ENCODE data around the gene VCY1B.
"Not testable (repeated sequence)": the region's sequence is repeated elsewhere in the genome, so short reads cannot be mapped to it uniquely, and the experiment has no call there.

Gene VCY1B

GRCh38 chrY:14055927-14056326 is at the start of gene VCY1B:
Gene VCY1B, plus strand, starts transcription at chrY:14056227. Its CDS starts 63 bp downstream, at chrY:14056290.
- H3K36me3 ChIP-seq (ENCODE audit: control insufficient read depth, insufficient read depth, low read length); H3K4me3 ChIP-seq (replicated peaks; ENCODE audit: low read depth, low read length); DNase-seq (ENCODE audit: extremely low read depth, insufficient read length); H3K27me3 ChIP-seq (replicated peaks; ENCODE audit: control insufficient read depth, insufficient read depth, low read length): not testable (repeated sequence)

GRCh38 chrY:14011916-14012315 is 44.1 kb upstream of the VCY1B start:
- not testable (repeated sequence) for H3K27me3 ChIP-seq (replicated peaks; ENCODE audit: control insufficient read depth, insufficient read depth, low read length); H3K4me3 ChIP-seq (replicated peaks; ENCODE audit: low read depth, low read length); H3K36me3 ChIP-seq (ENCODE audit: control insufficient read depth, insufficient read depth, low read length); DNase-seq (ENCODE audit: extremely low read depth, insufficient read length)

GRCh38 chrY:14030395-14030794 is 25.6 kb upstream of the VCY1B start:
- not testable (repeated sequence) for H3K4me3 ChIP-seq (replicated peaks; ENCODE audit: low read depth, low read length); DNase-seq (ENCODE audit: extremely low read depth, insufficient read length); H3K27me3 ChIP-seq (replicated peaks; ENCODE audit: control insufficient read depth, insufficient read depth, low read length); H3K36me3 ChIP-seq (ENCODE audit: control insufficient read depth, insufficient read depth, low read length)

- H3K36me3 ChIP-seq (ENCODE audit: control insufficient read depth, insufficient read depth, low read length), result no peaks in the 10 kb centered on the region
- no peak for DNase-seq (ENCODE audit: extremely low read depth, insufficient read length)
- H3K27me3 ChIP-seq (replicated peaks; ENCODE audit: control insufficient read depth, insufficient read depth, low read length), result no peaks in the 10 kb centered on the region
- TF ChIP-seq CTCF (IDR thresholded peaks at IDR 0.05; ENCODE audit: insufficient read depth, low read length, poor library complexity, severe bottlenecking), result no peak
- no peak overlapping the region for H3K4me3 ChIP-seq (replicated peaks; ENCODE audit: low read depth, low read length)
Measured at GRCh38 chrY:14085877-14086276, 29.9 kb downstream of the VCY1B start.

Data from GM06990 (cell line).